K562 (cell line): ENCODE data around the gene MCM6.
A peak's percentile ranks its signal among the peaks of the same experiment; 100 is the strongest.

Experiments
- KAT2B ChIP-seq: IDR thresholded peaks from one replicate; pipeline ENCODE4 v1.6.1; 2012; ENCODE audit warnings: low read depth, mild to moderate bottlenecking, control low read depth, inconsistent platforms, low read length, moderate library complexity
- SMAD4 ChIP-seq: fragments of 250-450 bp; sonication (Bioruptor Pico); conservative IDR thresholded peaks from 2 replicates; pipeline ENCODE4 v1.8.0; 2021; ENCODE audit warnings: inconsistent platforms, mild to moderate bottlenecking, moderate library complexity
- ZBTB7A ChIP-seq: IDR thresholded peaks from 2 replicates; pipeline ENCODE4 v1.6.1; 2011; ENCODE audit warnings: low read depth, mild to moderate bottlenecking, low read length, moderate library complexity, borderline replicate concordance; ENCODE audit not compliant: control insufficient read depth

DNA sequence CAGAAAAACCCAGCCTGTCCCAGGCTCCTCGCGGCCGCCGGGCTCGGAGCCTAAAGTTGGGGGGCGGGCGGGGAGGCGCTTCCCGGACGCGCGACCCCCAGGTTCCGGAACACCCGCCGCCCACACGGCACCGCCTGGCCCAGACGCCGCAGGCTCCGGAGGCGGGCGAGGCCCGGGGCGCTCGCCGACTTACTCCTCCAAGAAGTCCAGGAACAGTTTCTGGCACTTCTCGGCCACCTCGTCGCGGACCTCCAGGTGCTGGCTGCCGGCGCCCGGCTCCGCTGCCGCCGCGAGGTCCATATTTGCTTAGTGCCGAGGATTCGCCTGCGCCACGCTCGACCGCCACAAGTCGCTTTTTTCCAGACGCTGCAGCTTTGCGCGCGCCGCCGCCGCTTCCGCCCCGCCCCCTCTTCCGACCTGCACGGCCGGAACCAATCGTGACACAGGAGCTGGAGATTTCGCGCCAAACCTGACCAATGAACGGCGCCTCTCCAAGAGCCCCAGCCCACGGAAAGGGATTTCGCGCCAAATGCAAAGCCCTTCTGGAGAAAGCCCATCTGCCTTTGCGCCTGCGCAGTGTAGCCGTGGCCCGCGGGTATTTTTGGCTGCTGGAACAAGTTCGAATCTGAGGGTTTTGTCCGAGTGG lies at the start of gene MCM6:
- no peak for TF ChIP-seq KAT2B
- TF ChIP-seq ZBTB7A: peak; percentile 32; the same call in 1 of the 2 replicates
- TF ChIP-seq SMAD4 (CRISPR knock-in tag): peak; percentile 48
